K562 (cell line): Measurements from ENCODE around the gene ZFP62. TPM values are rescaled to one million over a fixed set of nuclear protein-coding genes. Genes with fewer than 3 reads are reported as not detected.

Experiments used
- ATF2 ChIP-seq: sonication (generic); formaldehyde crosslinking; IDR thresholded peaks from 2 replicates; pipeline ENCODE4 v1.8.1; 2022; ENCODE audit warnings: missing genetic modification reagents
- BACH1 ChIP-seq: fragments of 200-800 bp; sonication (Bioruptor generic); IDR thresholded peaks from 2 replicates; pipeline ENCODE4 v1.6.1; 2016; ENCODE audit warnings: missing genetic modification characterization, missing compliant biosample characterization
- DLX4 ChIP-seq: fragments of 250-450 bp; sonication (Bioruptor Pico); IDR thresholded peaks from 2 replicates; pipeline ENCODE4 v1.6.1; 2021; ENCODE audit warnings: mild to moderate bottlenecking
- HOXB6 ChIP-seq: fragments of 250-450 bp; sonication (Bioruptor Pico); IDR thresholded peaks from 2 replicates; pipeline ENCODE4 v1.5.1; 2022; ENCODE audit warnings: mild to moderate bottlenecking, borderline replicate concordance
- NFIC ChIP-seq: fragments of 450-650 bp; IDR thresholded peaks from 2 replicates; pipeline ENCODE4 v1.6.1; 2017; ENCODE audit warnings: mild to moderate bottlenecking, inconsistent platforms
- NUFIP1 ChIP-seq: fragments of 450-650 bp; IDR thresholded peaks from 2 replicates; pipeline ENCODE4 v1.6.1; 2018; ENCODE audit not compliant: partially characterized antibody
- RBM15 ChIP-seq: fragments of 200-400 bp; formaldehyde crosslinking; IDR thresholded peaks from 2 replicates; pipeline ENCODE4 v1.6.1; 2018; ENCODE audit warnings: mild to moderate bottlenecking, low read length, moderate library complexity; ENCODE audit not compliant: insufficient read depth
- SFPQ ChIP-seq: fragments of 200-400 bp; formaldehyde crosslinking; IDR thresholded peaks from 2 replicates; pipeline ENCODE4 v1.6.1; 2017; ENCODE audit warnings: mild to moderate bottlenecking, low read depth, low read length, moderate library complexity
- SMARCA4 ChIP-seq: fragments of 450-650 bp; IDR thresholded peaks from 2 replicates; pipeline ENCODE4 v1.6.1; 2016
- SRSF9 ChIP-seq: fragments of 200-400 bp; formaldehyde crosslinking; IDR thresholded peaks from 2 replicates; pipeline ENCODE4 v1.6.1; 2017; ENCODE audit warnings: low read depth, low read length, borderline replicate concordance
- ZKSCAN3 ChIP-seq: fragments of 250-450 bp; sonication (Bioruptor Pico); IDR thresholded peaks from 2 replicates; pipeline ENCODE4 v1.4.0; 2020
- ZKSCAN8 ChIP-seq: fragments of 200-800 bp; sonication (Bioruptor generic); IDR thresholded peaks from 2 replicates; pipeline ENCODE4 v1.6.1; 2016; ENCODE audit warnings: missing genetic modification characterization, missing compliant biosample characterization
- ZNF407 ChIP-seq: fragments of 450-650 bp; IDR thresholded peaks from 2 replicates; pipeline ENCODE4 v1.6.1; 2016; ENCODE audit warnings: low read depth
- ZNF764 ChIP-seq: fragments of 250-450 bp; sonication (Bioruptor Pico); IDR thresholded peaks from 2 replicates; pipeline ENCODE4 v1.4.0; 2020; ENCODE audit warnings: low read depth, mild to moderate bottlenecking, moderate library complexity
- polyA plus RNA-seq, 8 experiments: library from polyadenylated mRNA; depleted of rRNA in 4 of 8; stranded (reverse) in 5 of 8; unstranded in 3 of 8; fragments of >200 nt; fragmentation: Nextera tagmentation in 2 of 8; fragmentation: Illumina TruSeq in 1 of 8; extraction: Ambion mirVana in 2 of 8; extraction: Trizol in 1 of 8; gene quantifications; 2 replicates each; pipeline versions ENCODE4 v1.2.1 to v1.2.3, GENCODE V29; 2011 to 2014; ENCODE audit warnings: inconsistent platforms in 1 of 8, missing spikeins in 1 of 8
- total RNA-seq, 7 experiments: library from RNA; depleted of rRNA in 6 of 7; stranded (reverse); fragments of >200 nt in 6 of 7; fragmentation: Illumina TruSeq in 2 of 7; extraction: Trizol in 2 of 7; gene quantifications; 2 replicates each; pipeline versions ENCODE4 v1.2.1 to v1.2.3, GENCODE V29; 2011 to 2021; ENCODE audit warnings: low replicate concordance in 1 of 7

The ZFP62 gene
- total and polyA plus RNA-seq, 9 of the 15 experiments (the other 6 are each of a cell fraction or from before 2014, with no cell fraction given): 12.2 to 37.5 (median 25.0) TPM

GRCh38 chr5:180810210-180810958 lies 50.7 kb downstream of the ZFP62 start (continued):
- no peak for TF ChIP-seq ZNF407
- TF ChIP-seq SFPQ: no peak
- no peak for TF ChIP-seq NUFIP1
- TF ChIP-seq SMARCA4: peak; percentile 61; the same call in 1 of the 2 replicates
- no peak for TF ChIP-seq RBM15
- no peak for TF ChIP-seq ATF2 (CRISPR knock-in tag)
- no peak for TF ChIP-seq DLX4 (CRISPR knock-in tag)
- no peak for TF ChIP-seq ZKSCAN3
- no peak for TF ChIP-seq BACH1 (tag)
- no peak for TF ChIP-seq SRSF9
- TF ChIP-seq NFIC: peak; percentile 48
- TF ChIP-seq ZNF764 (CRISPR knock-in tag): no peak
- no peak for TF ChIP-seq HOXB6 (CRISPR knock-in tag)
- no peak for TF ChIP-seq ZKSCAN8
